DMS 273 treated with DMSO at 0.1 percent for 48 hours (cell line): ENCODE measurements around the gene SDE2.
A peak's percentile ranks its signal among the peaks of the same experiment; 100 is the strongest.
"Not testable (repeated sequence)": the region's sequence is repeated elsewhere in the genome, so short reads cannot be mapped to it uniquely, and the experiment has no call there.

Experiments
- DNase-seq: peaks from one replicate; lab custom pipeline; 2025; lab: John Stamatoyannopoulos, UW

The SDE2 gene

DNA sequence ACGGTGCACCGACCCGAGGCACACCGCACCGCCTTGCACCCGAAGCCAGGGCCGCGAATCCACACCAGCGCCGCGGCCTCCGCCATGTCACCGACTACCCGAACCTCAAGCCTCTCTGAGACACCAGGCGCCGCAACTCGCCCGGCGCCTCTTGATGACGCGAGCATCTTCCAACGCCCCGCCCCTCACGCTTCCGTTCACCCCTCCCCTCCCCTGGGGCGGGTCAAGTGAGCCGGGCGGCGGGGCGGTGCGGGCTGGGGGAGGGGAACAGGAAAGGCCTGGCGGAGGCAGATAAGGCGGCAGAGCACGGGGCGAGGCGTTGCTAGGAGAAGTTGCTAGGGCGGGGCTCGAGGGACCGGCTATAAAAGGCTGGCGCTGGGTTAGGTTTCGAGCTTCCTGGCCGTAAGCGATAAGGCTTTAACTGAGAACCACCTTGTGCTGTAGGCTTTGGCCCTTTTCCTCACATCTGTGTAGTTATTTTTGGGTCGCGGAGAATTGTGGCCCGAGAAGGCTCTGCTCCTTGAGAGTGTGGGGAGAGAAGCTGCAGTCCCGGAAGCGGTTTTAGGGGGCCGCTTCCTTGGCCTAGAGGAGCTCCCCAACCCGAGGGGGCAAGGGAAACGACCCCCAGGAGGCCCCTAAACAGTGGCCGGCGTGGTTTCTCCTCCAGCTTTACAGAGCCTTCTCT lies at the start of gene SDE2:
TSS of gene SDE2 (minus strand) at position 117 of the 685 bp plus-strand sequence. CDS start at position 86, 31 bp downstream.
- peak; percentile 96 for DNase-seq

DNA sequence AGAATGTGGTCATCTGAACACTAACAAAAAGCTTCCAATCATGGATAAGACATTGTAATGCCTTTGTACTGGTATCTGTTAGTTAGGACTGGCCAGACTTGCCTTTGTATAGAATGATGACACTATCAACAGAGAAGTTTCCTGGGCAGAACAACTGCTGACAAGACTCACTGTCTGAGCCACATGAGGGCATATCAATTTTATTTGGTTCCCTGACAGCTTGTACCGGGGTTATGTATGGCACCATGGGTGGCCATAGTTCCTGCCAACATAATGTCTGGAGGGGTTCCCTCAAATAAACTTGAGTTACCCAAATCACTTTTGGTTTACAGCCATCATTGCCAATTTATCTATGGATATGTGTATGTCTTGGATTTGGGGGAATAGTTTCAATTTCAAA lies 49.7 kb upstream of the SDE2 start:
- no peak for DNase-seq

DNA sequence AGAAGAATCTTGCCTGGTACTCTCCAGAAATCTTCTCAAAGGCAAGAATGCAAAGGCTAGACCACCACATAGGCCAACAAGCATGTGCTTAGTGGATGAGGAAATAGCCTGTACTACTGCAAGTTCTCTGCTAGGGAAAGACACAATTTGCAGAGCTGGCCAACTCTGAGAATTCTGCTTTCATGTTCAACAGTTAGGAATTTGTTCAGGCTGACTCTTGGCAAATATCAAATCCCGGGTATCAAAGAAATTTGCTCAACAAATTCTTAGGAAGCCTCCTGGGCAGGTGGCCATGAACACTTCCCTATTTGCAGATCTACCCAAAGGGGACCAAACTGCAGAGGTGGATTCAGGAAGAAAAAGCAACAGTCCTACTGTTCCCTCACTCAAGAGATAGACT lies 48.4 kb upstream of the SDE2 start:
- DNase-seq, result no peak

DNA sequence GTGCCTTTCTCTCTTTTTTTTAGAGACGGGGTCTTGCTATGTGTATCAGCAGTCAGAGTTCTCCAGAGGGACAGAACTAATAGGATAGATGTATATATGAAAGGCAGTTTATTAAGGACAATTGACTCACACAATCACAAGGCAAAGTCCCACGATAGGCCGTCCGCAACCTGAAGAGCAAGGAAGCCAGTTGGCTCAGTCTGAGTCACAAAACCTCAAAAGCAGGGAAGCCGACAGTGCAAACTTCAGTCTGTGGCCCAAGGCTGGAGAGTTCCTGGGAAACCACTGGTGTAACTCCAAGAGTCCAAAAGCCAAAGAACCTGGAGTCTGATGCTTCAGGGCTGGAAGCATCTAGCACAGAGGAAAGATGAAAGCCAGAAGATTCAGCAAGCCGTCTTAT lies 47.1 kb upstream of the SDE2 start:
- DNase-seq, result no peak

DNA sequence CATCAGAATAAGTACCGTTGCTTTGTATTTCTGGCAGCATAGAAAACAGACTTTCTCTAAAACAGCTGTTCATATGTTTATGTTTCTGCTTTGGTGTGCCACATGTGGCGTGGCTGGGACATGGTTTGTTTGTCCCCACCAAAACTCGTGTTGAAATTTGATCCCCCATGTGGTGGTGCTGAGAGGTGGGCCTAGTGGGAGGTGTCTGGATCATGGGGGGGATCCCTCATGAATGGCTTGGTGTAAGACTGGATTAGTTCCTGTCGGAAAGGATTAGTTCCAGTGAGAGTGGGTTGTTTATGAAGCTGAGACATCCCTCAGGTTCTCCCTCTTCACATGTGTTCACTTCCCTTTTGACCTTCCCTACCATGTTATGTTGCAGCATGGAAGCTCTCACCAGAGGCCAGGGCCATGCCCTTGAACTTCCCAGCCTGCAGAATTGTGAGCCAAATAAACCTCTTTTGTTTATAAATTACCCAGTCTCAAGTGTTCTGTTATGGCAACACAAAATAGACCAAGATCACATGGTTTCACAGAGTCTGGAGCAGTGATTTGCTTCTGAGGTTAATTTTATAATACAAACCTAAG lies 45.5 kb upstream of the SDE2 start:
- DNase-seq, result no peak

DNA sequence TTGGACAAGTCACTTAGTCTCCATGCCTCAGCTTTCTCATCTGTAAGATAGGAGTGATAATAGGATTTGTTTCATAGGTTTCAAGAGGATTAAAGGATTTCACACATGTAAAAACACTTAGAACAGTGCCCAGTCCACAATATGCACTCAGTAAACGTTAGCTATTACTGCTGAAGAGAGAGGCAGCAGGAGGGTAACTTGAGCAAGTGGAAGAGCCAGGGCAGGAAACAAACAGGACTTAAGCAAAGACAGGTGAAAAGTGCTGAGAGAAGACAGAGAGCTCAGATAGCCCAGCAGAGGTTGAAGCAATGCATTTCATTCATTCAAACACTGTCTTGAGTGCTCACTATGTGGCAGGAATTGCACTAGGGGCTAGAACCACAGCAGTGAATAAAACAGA lies 42.3 kb upstream of the SDE2 start:
- no peak for DNase-seq

DNA sequence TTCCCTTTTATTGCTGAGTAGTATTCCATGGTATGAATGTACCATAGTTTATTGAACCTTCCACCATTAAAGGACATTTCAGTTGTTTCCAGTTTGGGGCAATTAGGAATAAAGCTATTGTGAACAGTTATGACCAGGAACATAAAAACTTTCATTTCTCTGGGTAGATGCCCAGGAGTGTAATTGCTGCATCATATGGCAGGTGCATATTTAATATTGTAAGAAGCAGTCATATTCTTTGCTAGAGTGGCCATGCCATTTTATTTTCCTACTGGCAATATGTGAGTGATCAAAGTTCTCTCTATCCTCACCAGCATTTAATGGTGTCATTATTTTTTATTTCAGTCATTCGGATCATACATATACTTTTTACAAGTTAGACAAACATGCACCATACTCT lies 39.5 kb upstream of the SDE2 start:
- no peak for DNase-seq

DNA sequence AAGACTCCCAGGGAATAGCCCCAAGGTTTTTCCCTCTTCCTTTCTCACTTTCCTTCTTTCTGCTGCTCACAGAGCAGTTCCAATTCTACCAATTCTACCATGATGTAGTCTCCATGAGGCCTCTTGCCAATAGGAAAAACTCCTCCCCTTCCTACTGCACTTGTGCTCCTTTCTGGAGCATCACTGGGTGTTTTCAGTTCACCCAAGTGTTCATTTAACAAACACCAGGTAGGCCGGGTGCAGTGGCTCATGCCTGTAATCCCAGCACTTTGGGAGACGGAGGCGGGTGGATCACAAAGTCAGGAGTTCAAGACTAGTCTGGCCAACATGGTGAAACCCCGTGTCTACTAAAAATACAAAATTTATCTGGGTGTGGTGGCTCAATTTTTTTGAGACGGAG lies 36.8 kb upstream of the SDE2 start:
- no peak for DNase-seq

DNA sequence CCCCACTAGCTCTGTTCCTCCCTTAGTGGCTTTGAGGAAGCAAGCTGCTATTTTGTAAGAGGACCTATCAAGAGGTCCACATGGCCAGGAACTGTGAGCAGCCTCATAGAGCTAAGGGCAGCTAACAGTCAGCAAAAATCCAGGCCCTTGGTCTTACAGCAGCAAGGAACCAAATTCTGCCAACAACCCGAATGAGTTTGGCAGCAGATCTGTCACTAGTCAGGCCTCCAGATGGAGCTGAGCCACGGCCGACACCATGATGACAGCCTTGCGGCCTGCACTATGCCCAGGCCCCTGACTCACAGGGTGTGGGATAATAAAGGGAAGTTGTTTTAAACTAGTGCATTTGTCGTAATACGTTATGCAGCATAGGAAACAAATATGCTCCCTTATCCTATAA lies 35.3 kb upstream of the SDE2 start:
- no peak for DNase-seq

DNA sequence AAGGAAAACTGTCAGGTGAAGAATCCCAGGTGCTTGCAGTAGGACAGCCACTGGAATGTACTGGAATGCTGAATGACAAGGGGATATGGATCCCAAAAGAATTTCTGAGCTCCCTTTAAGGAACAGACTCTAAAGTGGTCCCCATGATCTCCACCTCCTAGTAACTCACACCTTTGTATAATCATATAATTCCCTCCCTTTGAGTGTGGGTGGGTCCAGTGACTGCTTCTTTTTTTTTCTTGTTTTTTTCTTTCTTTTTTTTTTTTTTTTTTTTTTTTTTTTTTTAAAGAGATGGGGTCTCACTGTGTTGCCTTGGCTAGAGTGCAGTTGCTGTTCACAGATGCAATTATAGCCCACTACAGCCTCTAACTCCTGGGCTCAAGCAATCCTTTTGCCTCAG lies 34.8 kb upstream of the SDE2 start:
- DNase-seq, result no peak

DNA sequence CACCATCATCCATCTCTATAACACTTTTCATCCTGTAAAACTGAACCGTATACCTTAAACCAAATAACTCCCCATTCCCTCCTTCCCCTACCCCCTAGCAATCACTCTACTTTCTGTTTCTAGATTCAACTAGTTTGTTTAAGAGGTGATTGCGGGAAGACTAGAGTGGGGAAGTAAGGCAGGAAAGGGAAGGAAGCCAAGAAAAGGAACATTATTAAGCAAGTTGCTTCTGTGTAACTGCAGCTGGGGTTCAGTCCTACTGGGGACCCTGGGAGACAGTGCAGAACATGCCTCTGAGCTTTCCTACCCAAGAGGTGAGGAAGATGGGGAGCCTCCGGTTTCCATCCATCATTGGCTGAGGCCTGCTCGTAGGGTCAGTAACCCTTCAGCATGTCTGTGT lies 34.4 kb upstream of the SDE2 start:
- no peak for DNase-seq

DNA sequence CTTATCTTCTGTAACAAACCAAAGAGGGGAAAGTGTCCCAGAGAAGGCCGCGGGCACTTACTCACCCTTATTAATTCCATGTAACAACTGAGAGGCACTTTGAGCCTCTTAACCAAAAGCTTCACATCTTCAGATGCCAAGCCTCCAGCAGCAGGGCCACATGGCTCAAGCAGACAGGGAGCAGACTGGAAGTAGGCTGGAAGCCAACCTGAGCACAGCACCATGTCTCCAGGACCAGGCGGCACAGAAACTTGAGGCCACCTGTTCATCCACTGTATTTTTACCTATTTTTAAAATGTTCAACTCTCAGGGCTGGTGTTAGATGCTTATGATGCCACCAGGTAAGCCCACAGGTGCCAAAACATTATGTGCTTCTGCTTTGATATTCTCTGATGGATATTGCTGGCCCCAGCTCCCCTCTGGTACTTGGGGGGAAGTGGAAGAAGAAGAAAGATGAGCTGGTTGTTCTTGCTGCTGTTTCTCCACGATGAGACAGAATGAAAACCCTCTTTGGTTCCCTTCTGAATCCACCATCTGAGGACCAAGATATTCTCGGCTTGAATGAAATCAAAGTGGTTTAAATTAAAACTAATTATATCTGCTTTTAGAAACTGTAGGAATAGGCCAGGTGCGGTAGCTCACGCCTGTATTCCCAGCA lies 30.6 kb upstream of the SDE2 start:
- DNase-seq, result no peak

DNA sequence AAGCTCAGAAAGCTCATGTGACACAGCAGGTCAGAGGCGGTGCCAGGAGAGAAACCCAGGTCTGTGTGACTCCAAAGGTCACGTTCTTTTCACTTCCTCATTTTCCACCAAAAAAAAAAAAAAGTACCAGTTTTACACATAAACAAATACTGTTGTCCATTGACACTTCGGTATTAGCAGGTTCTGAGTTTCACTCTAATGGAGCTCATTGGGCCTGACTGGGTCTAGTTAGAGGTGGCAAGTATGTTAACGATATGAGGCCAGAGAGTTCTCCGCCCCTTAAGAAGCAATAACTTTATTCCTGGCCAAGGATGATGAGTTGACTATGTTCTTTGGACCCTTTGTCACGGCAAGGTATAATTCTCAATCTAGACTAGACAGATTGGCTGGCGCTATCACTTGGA lies 30.0 kb upstream of the SDE2 start:
- no peak for DNase-seq

DNA sequence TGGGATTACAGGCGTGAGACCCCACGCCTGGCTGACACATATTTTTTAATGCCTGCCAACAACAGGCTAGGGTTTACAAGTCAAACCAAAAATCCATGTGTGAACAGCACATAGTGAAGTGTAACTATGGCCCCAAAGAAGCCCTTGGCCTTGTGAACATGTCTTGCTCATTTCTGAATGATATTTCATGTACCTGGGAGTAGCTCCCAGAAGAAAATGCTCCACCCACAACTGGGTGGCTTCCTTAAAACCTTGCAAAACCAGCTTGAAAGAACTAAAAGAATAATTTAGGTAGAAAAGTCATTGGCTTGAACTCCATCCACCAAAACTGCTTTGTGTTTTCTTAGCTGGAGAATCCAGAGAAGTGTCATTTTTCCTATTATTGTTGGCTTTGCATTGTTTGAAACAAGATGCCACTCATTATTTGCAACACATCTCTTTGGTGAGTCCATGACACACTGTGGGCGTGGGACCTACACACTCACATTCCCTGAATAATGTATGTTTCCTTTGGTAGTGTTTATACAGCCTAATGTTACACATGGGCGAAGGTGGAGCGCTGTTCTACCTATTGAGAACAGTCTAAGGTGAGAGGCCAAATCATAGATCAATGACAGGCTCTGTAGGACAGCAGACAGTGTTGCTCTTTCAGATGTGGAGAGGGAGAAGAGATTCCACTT lies 28.5 kb upstream of the SDE2 start:
- DNase-seq, result no peak

DNA sequence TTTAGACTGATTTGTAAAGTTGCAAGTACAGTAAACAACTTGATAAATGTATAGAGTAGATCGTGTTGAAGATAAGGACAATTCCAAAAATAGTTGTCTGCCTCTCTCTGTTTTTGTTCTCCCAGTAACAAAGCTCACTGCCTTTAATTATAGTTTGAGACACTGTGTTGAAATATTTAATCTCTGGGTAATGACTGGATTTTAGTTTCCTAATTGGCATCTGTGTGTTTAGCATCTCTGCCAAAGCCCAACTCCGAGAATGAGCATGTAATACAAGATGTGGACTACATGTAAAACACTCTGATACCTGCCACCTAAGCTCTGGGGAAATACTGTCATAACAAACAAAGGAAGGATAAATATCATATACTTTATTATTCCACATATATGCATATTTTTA lies 27.7 kb upstream of the SDE2 start:
- DNase-seq, result no peak

DNA sequence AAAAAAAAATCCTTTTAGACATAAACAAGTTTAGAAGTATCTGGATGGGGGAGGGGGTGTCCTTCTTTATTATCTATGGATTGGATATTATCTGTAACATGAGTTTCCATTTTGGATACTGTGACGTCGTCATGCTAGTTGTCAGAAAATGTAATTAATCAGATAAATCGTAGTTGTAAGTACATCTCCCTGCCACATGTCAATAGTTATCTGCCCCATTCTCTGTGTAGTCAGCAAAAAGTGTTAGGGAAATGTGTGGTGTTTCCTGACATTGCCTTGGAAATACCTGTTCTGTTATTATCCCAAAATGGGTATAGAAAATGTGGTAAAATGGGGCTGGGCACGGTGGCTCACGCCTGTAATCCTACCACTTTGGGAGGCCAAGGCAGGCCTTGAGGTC lies 24.6 kb upstream of the SDE2 start:
- no peak for DNase-seq

DNA sequence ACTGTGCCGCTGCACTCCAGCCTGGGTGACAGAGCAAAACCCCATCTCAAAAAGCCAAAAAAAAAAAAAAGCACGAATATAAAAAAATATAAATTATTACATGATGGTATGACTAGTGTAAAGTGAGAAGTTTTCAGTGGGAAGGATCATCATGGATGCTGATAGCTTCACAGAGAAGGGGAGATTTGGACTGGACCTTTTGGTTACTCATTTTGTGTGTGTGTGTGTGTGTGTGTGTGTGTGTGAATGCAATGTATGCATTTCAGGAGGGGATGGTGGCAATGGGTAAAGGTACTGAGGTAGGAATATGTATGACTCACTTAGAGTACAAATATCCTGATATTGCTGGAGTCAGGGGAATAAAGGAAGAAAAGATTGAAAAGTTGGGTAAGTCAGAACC lies 22.7 kb upstream of the SDE2 start:
- no peak for DNase-seq

DNA sequence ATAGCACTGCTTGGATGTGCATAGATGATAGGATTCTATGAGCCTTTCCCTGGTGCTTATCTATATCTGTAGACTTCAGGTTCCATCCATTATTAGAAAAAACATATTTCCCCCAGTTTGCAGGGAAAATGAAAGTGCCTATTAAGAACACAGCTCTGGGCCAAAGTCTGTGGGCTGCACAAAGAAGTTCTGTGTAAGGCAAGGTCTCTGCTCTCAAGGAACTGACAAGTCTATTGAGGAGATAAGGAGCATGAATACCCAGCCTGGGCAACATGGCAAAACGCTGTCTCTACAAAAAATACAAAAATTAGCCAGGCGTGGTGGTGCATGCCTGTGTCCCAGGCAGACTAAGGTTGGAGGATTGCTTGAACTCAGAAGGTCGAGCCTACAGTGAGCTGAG lies 22.3 kb upstream of the SDE2 start:
- DNase-seq, result no peak

DNA sequence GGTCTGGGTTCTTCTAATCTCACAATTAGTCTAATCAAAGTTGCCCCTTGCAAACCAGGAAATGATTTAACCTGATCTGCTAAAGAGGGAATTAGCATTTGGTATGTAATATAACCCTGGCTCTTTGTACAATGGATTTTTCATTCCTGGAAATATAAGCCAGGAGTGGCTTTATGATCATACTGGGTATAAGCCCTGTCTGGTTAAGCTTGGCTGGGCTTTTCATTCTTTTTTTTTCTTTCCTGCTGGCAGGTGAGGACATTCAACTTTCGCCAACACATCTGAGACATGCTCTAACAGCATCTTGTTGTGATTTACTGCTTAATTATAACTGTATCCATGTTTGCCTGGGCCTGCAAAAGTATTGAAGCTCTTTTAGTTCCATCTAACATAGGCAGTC lies 20.4 kb upstream of the SDE2 start:
- DNase-seq, result no peak

DNA sequence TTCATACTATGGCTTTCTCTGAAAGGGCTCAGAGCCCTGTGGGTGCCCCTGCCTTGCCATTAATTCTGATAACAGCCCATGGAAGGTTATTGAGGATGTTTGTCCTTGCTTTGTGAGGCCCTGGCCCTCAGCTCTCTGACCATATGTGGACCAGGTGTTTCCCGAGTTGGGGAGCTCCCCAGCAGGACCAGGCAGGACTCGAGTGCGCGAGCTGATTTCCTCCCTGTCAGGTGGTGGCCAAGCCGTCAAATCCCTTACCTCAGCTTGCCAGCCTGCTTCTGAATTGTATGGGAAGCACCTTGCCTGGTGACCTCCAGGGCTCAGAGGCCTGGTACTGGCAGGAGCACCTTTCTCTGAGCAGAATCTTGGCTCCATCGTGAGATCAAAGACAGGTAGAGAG lies 17.9 kb upstream of the SDE2 start:
- no peak for DNase-seq

DNA sequence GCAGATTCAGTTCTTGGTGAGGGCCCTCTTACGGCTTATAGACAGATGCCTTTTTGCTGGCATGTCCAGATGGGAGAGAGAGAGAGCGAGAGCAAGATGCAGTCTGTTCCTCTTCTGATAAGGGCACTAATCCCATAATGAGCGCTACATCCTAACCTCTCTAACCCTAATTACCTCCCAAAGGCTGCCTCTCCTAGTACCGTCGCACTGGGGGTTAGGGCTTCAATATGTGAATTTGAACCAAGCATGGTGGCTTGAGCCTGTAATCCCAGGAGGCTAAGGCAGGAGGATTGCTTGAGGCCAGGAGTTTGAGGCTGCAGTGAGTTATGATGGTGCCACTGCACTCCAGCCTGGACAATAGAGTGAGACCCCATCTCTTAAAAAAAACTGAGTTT lies 10.5 kb upstream of the SDE2 start:
- peak; percentile 65 for DNase-seq

DNA sequence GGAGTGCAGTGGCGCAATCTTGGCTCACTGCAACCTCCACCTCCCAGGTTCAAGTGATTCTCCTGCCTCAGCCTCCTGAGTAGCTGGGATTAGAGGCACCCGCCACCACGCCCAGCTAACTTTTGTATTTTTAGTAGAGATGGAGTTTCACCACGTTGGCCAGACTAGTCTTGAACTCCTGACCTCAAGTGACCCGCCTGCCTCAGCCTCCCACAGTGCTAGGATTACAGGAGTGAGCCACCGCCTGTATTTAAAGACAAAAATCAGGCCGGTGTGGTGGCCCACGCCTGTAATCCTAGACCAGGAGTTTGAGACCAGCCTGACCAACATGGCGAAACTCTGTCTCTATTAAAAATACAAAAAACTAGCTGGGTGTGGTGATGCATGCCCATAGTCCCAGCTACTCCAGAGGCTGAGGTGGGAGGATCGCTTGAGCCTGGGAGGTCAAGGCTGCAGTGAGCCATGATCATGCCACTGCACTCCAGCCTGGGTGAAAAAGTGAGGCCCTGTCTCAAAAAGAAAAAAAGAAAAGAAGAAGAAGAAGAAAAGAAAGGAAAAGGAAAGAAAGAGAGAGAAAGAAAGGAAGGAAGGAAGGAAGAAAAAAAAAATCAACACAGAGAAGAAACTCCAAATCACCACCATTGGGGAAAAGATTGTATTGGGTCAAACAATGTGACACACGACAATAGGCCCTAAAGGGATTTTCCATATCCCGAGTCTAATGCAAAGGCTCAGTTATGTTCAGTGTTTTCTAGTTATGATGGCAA lies 8.2 kb upstream of the SDE2 start:
- DNase-seq, result not testable (repeated sequence)
